NCI-H2227 treated with DMSO at 0.1 percent for 48 hours (cell line): ENCODE data around the gene AMOTL1.

ENCODE experiments used
- DNase-seq: peaks from one replicate; lab custom pipeline; 2025; lab: John Stamatoyannopoulos, UW

Gene AMOTL1

GRCh38 chr11:94746721-94747120, 21.4 kb upstream of the AMOTL1 start:
- DNase-seq: no peak

- DNase-seq: no peak
These were observed 21.0 kb upstream of the AMOTL1 start for GRCh38 chr11:94747146-94747545.

- no peak for DNase-seq
These were observed 20.5 kb upstream of the AMOTL1 start for GRCh38 chr11:94747601-94748041.

- no peak for DNase-seq
These were observed 18.8 kb upstream of the AMOTL1 start for GRCh38 chr11:94749369-94749768.

GRCh38 chr11:94750319-94751217, 17.6 kb upstream of the AMOTL1 start:
- no peak for DNase-seq

- no peak for DNase-seq
These were observed 16.9 kb upstream of the AMOTL1 start for GRCh38 chr11:94751218-94751609.

GRCh38 chr11:94751786-94752185, 16.4 kb upstream of the AMOTL1 start:
- DNase-seq: no peak

GRCh38 chr11:94753630-94754029, 14.5 kb upstream of the AMOTL1 start:
- DNase-seq: no peak

- DNase-seq: no peak
These were observed 13.8 kb upstream of the AMOTL1 start for GRCh38 chr11:94754335-94754734.

- no peak for DNase-seq
These were observed 13.3 kb upstream of the AMOTL1 start for GRCh38 chr11:94754819-94755218.

- no peak for DNase-seq
These were observed 12.7 kb upstream of the AMOTL1 start for GRCh38 chr11:94755494-94755893.

GRCh38 chr11:94757037-94757735, 11.0 kb upstream of the AMOTL1 start:
- DNase-seq: no peak

GRCh38 chr11:94758666-94759065, 9.5 kb upstream of the AMOTL1 start:
- DNase-seq: no peak

GRCh38 chr11:94759522-94759921, 8.6 kb upstream of the AMOTL1 start:
- DNase-seq: no peak

GRCh38 chr11:94760296-94760695, 7.9 kb upstream of the AMOTL1 start:
- no peak for DNase-seq

- no peak for DNase-seq
These were observed 5.9 kb upstream of the AMOTL1 start for GRCh38 chr11:94762208-94762607.

- DNase-seq: no peak
These were observed 5.2 kb upstream of the AMOTL1 start for GRCh38 chr11:94762995-94763394.

GRCh38 chr11:94766713-94767206, 1.4 kb upstream of the AMOTL1 start:
- no peak for DNase-seq

- DNase-seq: no peak
These were observed 865 bp upstream of the AMOTL1 start for GRCh38 chr11:94767291-94767690.

GRCh38 chr11:94768602-94769541, 716 bp downstream of the AMOTL1 start:
- no peak for DNase-seq

GRCh38 chr11:94769880-94770279, 1.7 kb downstream of the AMOTL1 start:
- no peak for DNase-seq

- no peak for DNase-seq
These were observed 2.5 kb downstream of the AMOTL1 start for GRCh38 chr11:94770563-94771120.
